ENCODE data around the gene TP63.

- TF ChIP-seq TCF4 (CRISPR knock-in tag; IDR thresholded peaks at IDR 0.05; ENCODE audit: borderline replicate concordance), result no peak
- no peak for TF ChIP-seq ARNTL (CRISPR knock-in tag; IDR thresholded peaks at IDR 0.05; ENCODE audit: borderline replicate concordance, low read depth)
- no peak for TF ChIP-seq PATZ1 (CRISPR knock-in tag; IDR thresholded peaks at IDR 0.05; ENCODE audit: borderline replicate concordance)
- no peak for TF ChIP-seq ISL1 (CRISPR knock-in tag; IDR thresholded peaks at IDR 0.05)
- TF ChIP-seq ZFP3 (CRISPR knock-in tag; IDR thresholded peaks at IDR 0.05), result no peak
- TF ChIP-seq ZNF565 (CRISPR knock-in tag; conservative IDR thresholded peaks at IDR 0.05; ENCODE audit: low read depth), result no peak
- TF ChIP-seq BACH2 (CRISPR knock-in tag; IDR thresholded peaks at IDR 0.05; ENCODE audit: borderline replicate concordance), result no peak
Observed at GRCh38 chr3:189703865-189704264, 72.7 kb downstream of the TP63 start.

Measured in SK-N-SH treated with all-trans-retinoic acid at 6 μM for 48 hours (cell line).